HL-60 (cell line): ENCODE measurements around the gene ZBTB49.

Experiments used
- POLR2AphosphoS5 ChIP-seq: IDR thresholded peaks from 2 replicates; pipeline ENCODE4 v1.6.1; 2012; ENCODE audit warnings: low read depth
- SPI1 ChIP-seq: IDR thresholded peaks from 2 replicates; pipeline ENCODE4 v1.6.1; 2012; ENCODE audit warnings: low read depth, mild to moderate bottlenecking, borderline replicate concordance
- TF ChIP-seq, protein P1 (sequence below): IDR thresholded peaks from one replicate; pipeline ENCODE4 v1.5.1; 2011; ENCODE audit warnings: low read length, control low read depth, inconsistent platforms; ENCODE audit not compliant: insufficient read depth

DNA sequence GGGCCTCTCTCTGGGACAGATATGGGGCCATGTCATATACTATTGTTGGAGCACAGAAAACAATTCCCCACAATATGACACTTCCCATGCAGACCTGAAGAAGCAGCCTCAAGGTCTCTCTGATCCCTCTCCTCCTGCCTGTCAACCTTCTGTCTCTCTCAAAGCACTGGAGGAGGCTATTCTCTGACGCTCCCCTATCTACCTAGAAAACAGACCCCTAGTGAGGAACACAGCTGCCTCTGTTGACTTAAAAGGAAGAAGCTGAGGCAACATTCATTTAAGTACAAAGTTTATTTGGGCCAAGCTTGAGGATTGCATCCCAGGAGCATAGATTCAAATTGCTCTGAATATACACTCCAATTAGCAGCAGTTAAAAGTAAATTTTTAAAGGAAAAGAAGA, 57.5 kb downstream of the ZBTB49 start:
- TF ChIP-seq, protein P1, sequence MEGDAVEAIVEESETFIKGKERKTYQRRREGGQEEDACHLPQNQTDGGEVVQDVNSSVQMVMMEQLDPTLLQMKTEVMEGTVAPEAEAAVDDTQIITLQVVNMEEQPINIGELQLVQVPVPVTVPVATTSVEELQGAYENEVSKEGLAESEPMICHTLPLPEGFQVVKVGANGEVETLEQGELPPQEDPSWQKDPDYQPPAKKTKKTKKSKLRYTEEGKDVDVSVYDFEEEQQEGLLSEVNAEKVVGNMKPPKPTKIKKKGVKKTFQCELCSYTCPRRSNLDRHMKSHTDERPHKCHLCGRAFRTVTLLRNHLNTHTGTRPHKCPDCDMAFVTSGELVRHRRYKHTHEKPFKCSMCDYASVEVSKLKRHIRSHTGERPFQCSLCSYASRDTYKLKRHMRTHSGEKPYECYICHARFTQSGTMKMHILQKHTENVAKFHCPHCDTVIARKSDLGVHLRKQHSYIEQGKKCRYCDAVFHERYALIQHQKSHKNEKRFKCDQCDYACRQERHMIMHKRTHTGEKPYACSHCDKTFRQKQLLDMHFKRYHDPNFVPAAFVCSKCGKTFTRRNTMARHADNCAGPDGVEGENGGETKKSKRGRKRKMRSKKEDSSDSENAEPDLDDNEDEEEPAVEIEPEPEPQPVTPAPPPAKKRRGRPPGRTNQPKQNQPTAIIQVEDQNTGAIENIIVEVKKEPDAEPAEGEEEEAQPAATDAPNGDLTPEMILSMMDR, result no peak
- no peak for TF ChIP-seq POLR2AphosphoS5
- no peak for TF ChIP-seq SPI1
